Measurements from ENCODE around the gene ARHGAP42.

DNA sequence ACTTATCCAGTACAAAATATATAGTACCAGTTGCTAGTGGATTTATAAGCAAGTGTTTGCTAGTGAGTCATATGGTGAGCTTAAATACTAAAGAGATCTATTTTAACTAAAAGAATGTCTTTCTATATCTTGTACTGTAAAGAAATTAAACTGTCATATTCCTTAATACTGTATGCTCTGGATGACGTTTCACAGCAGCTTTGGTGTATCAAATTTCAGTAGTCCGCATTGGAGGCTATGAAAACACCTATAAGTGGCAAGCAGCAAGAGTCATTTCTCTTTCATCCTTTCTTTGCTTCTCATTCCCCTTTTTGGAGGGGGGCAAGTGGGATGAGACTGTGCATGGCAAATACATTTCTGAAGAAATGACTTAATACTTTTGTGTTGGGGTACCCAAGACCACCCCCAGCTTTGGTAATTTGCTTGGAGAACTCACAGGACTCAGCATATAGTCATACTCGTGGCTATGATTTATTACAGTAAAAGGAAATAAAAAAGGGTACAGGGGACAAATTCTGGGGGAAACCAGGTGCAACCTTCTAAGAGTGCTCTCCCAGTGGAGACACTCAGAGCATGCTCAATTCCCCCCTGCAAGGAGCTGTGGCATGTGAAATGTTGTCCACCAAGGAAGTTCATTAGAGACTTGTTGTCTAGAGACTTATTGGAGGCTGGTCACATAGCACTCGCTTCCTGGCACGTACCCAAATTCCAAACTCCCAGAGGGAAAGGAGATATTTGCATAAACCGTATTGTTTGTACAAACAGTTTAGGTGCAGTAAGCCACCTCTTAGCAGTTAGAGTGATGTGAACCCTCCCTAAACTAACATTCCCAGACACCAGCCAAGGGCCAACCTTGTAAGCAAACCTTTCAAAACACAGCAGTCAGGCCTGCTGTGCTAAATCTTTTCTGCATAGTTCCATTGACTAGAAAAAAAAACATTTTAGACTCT lies 231.7 kb downstream of the ARHGAP42 start:
- TF ChIP-seq, protein P1, sequence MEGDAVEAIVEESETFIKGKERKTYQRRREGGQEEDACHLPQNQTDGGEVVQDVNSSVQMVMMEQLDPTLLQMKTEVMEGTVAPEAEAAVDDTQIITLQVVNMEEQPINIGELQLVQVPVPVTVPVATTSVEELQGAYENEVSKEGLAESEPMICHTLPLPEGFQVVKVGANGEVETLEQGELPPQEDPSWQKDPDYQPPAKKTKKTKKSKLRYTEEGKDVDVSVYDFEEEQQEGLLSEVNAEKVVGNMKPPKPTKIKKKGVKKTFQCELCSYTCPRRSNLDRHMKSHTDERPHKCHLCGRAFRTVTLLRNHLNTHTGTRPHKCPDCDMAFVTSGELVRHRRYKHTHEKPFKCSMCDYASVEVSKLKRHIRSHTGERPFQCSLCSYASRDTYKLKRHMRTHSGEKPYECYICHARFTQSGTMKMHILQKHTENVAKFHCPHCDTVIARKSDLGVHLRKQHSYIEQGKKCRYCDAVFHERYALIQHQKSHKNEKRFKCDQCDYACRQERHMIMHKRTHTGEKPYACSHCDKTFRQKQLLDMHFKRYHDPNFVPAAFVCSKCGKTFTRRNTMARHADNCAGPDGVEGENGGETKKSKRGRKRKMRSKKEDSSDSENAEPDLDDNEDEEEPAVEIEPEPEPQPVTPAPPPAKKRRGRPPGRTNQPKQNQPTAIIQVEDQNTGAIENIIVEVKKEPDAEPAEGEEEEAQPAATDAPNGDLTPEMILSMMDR (IDR thresholded peaks at IDR 0.05; ENCODE audit: low read depth, low read length, missing input control): no peak
- TF ChIP-seq, protein P2, sequence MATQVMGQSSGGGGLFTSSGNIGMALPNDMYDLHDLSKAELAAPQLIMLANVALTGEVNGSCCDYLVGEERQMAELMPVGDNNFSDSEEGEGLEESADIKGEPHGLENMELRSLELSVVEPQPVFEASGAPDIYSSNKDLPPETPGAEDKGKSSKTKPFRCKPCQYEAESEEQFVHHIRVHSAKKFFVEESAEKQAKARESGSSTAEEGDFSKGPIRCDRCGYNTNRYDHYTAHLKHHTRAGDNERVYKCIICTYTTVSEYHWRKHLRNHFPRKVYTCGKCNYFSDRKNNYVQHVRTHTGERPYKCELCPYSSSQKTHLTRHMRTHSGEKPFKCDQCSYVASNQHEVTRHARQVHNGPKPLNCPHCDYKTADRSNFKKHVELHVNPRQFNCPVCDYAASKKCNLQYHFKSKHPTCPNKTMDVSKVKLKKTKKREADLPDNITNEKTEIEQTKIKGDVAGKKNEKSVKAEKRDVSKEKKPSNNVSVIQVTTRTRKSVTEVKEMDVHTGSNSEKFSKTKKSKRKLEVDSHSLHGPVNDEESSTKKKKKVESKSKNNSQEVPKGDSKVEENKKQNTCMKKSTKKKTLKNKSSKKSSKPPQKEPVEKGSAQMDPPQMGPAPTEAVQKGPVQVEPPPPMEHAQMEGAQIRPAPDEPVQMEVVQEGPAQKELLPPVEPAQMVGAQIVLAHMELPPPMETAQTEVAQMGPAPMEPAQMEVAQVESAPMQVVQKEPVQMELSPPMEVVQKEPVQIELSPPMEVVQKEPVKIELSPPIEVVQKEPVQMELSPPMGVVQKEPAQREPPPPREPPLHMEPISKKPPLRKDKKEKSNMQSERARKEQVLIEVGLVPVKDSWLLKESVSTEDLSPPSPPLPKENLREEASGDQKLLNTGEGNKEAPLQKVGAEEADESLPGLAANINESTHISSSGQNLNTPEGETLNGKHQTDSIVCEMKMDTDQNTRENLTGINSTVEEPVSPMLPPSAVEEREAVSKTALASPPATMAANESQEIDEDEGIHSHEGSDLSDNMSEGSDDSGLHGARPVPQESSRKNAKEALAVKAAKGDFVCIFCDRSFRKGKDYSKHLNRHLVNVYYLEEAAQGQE (IDR thresholded peaks at IDR 0.05): no peak
- TF ChIP-seq FOXA1 (IDR thresholded peaks at IDR 0.05): no peak
- no peak for TF ChIP-seq YY1 (IDR thresholded peaks at IDR 0.05)
- no peak for TF ChIP-seq SP1 (IDR thresholded peaks at IDR 0.05)
- TF ChIP-seq RAD21 (IDR thresholded peaks at IDR 0.05): no peak
- no peak for TF ChIP-seq TAF1 (conservative IDR thresholded peaks at IDR 0.05)
- TF ChIP-seq, protein P3, sequence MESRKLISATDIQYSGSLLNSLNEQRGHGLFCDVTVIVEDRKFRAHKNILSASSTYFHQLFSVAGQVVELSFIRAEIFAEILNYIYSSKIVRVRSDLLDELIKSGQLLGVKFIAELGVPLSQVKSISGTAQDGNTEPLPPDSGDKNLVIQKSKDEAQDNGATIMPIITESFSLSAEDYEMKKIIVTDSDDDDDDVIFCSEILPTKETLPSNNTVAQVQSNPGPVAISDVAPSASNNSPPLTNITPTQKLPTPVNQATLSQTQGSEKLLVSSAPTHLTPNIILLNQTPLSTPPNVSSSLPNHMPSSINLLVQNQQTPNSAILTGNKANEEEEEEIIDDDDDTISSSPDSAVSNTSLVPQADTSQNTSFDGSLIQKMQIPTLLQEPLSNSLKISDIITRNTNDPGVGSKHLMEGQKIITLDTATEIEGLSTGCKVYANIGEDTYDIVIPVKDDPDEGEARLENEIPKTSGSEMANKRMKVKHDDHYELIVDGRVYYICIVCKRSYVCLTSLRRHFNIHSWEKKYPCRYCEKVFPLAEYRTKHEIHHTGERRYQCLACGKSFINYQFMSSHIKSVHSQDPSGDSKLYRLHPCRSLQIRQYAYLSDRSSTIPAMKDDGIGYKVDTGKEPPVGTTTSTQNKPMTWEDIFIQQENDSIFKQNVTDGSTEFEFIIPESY (IDR thresholded peaks at IDR 0.05): no peak
- TF ChIP-seq, protein P4, sequence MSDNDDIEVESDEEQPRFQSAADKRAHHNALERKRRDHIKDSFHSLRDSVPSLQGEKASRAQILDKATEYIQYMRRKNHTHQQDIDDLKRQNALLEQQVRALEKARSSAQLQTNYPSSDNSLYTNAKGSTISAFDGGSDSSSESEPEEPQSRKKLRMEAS (IDR thresholded peaks at IDR 0.05): no peak
- no peak for TF ChIP-seq JUND (IDR thresholded peaks at IDR 0.05)
- TF ChIP-seq GABPA (IDR thresholded peaks at IDR 0.05 in 1 of 2, conservative IDR thresholded peaks at IDR 0.05 in 1 of 2): no peak

Data from liver (tissue), 3 donors.